Measurements from ENCODE around the gene CTTNBP2. TPM values are rescaled to one million over a fixed set of nuclear protein-coding genes. Genes with fewer than 3 reads are reported as not detected.

CTTNBP2 gene
- total RNA-seq, 1 experiment from 2014 or later, result 17.6 TPM

DNA sequence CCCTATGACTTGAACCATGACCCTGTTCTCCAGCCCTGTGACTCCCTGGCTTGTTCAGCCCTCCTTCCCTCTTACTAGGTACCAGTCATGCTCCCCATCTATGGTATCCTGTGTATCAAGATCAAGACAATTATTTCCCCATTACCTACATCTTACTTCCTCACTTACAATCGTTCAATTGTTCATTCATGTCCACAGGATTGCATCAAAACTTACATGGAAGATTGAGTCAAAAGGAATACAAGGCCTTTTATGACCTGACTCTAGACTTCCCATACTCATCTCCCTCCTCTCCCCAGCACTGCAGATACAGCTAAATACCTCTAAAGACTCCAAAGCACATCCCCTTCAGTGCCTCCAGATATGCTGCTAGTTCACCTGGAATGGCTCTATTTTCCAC lies 109.2 kb downstream of the CTTNBP2 start:
- Histone ChIP-seq H3K4ac (ENCODE audit: low read depth, low read length) (no peak overlapping the region), H3K27me3 (ENCODE audit: insufficient read depth, low read length) (no peaks in the 10 kb centered on the region), H3K79me2 (ENCODE audit: insufficient read depth, low read length) (no peaks in the 10 kb centered on the region), H2BK120ac (ENCODE audit: low read depth, low read length, poor library complexity, severe bottlenecking) (no peak overlapping the region), H2AFZ (ENCODE audit: low read length) (no peak overlapping the region), H3K79me1 (ENCODE audit: insufficient read depth, low read depth, low read length, poor library complexity, severe bottlenecking) (no peaks in the 10 kb centered on the region), H2AK5ac (ENCODE audit: insufficient read length, low read length) (no peak overlapping the region), H4K91ac (ENCODE audit: insufficient read length, low read depth, low read length) (no peak overlapping the region), H2BK5ac (ENCODE audit: insufficient read length, low read length) (no peak overlapping the region), H3K4me1 (ENCODE audit: insufficient read depth, low read length) (no peaks in the 10 kb centered on the region), H2BK12ac (ENCODE audit: insufficient read length, low read depth, low read length) (no peak overlapping the region), H3K27ac (ENCODE audit: insufficient read length, low read depth, low read length) (no peak overlapping the region), H2BK15ac (ENCODE audit: low read depth, low read length) (no peak overlapping the region), H3K9me3 (ENCODE audit: control insufficient read depth, low read depth, low read length) (no peaks in the 10 kb centered on the region), H3K23ac (ENCODE audit: insufficient read length, low read depth, low read length) (no peak overlapping the region), H3K9ac (ENCODE audit: extremely low read depth, insufficient read length, low read length) (no peak overlapping the region), H3K23me2 (ENCODE audit: insufficient read length, low read depth, low read length, poor library complexity, severe bottlenecking) (no peaks in the 10 kb centered on the region), H4K20me1 (ENCODE audit: control insufficient read depth, insufficient read depth, insufficient read length) (no peaks in the 10 kb centered on the region), H3K14ac (ENCODE audit: insufficient read depth, low read length) (no peak overlapping the region), H2BK20ac (ENCODE audit: low read depth, low read length, poor library complexity, severe bottlenecking) (no peak overlapping the region), H3T11ph (ENCODE audit: low read length) (no peak overlapping the region), H3K18ac (ENCODE audit: insufficient read length, low read depth, low read length) (no peak overlapping the region), H4K5ac (ENCODE audit: insufficient read length, low read depth, low read length) (no peak overlapping the region), H4K8ac (replicated peaks; ENCODE audit: insufficient read length, low read depth, low read length) (no peak overlapping the region), H3K56ac (ENCODE audit: insufficient read length, low read depth, low read length) (no peak overlapping the region), H3K4me2 (ENCODE audit: insufficient read depth, insufficient read length, low read length) (no peak overlapping the region)
- DNase-seq, result no peak
- Mint-ChIP-seq H3K27me3 (ENCODE audit: low read depth) (no peaks in the 10 kb centered on the region), H3K4me1 (no peaks in the 10 kb centered on the region), H3K36me3 (ENCODE audit: insufficient read depth in 1 of 3, low read depth in 3 of 3) (peaks cover 3 to 35% (median 18%) of the 10 kb centered on the region in 3 experiments; a peak in 6 of 7 replicates), H3K4me3 (no peak overlapping the region), H3K27ac (no peak overlapping the region; a peak in 1 of 7 replicates), H3K9me3 (no peaks in the 10 kb centered on the region)
- TF ChIP-seq, protein P1, sequence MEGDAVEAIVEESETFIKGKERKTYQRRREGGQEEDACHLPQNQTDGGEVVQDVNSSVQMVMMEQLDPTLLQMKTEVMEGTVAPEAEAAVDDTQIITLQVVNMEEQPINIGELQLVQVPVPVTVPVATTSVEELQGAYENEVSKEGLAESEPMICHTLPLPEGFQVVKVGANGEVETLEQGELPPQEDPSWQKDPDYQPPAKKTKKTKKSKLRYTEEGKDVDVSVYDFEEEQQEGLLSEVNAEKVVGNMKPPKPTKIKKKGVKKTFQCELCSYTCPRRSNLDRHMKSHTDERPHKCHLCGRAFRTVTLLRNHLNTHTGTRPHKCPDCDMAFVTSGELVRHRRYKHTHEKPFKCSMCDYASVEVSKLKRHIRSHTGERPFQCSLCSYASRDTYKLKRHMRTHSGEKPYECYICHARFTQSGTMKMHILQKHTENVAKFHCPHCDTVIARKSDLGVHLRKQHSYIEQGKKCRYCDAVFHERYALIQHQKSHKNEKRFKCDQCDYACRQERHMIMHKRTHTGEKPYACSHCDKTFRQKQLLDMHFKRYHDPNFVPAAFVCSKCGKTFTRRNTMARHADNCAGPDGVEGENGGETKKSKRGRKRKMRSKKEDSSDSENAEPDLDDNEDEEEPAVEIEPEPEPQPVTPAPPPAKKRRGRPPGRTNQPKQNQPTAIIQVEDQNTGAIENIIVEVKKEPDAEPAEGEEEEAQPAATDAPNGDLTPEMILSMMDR (conservative IDR thresholded peaks at IDR 0.05), result no peak
- WGBS (ENCODE audit: extremely low coverage, insufficient read length, low lambda C conversion rate), result no CpG with 5 or more reads among the region's 1 CpG
